Muscle layer of duodenum (tissue), 2 donors: ENCODE results near the gene ALLC.
"Not testable (repeated sequence)": the region's sequence is repeated elsewhere in the genome, so short reads cannot be mapped to it uniquely, and the experiment has no call there.

Source experiments
- H3K27ac ChIP-seq: one replicate; pipeline ENCODE4 v1.7.0; 2013; ENCODE audit warnings: mild to moderate bottlenecking, low read length
- H3K27me3 ChIP-seq: one replicate; pipeline ENCODE4 v1.7.0; 2013; ENCODE audit warnings: low read depth, mild to moderate bottlenecking, control low read depth, low read length
- H3K36me3 ChIP-seq, 2 donors: one replicate each; pipeline ENCODE4 v1.7.0; 2013; ENCODE audit warnings: low read length in 2 of 2, control low read depth in 1 of 2, mild to moderate bottlenecking in 1 of 2; ENCODE audit not compliant: insufficient read depth in 2 of 2, control insufficient read depth in 1 of 2
- H3K4me1 ChIP-seq, 2 donors: one replicate each; pipeline ENCODE4 v1.7.0; 2013; ENCODE audit warnings: low read length in 2 of 2, mild to moderate bottlenecking in 2 of 2, control low read depth in 1 of 2, moderate library complexity in 1 of 2; ENCODE audit not compliant: insufficient read depth in 2 of 2, control insufficient read depth in 1 of 2
- H3K4me3 ChIP-seq, 2 donors: one replicate each; pipeline ENCODE4 v1.7.0; 2013; ENCODE audit warnings: low read length in 2 of 2, low read depth in 1 of 2, mild to moderate bottlenecking in 1 of 2
- H3K9me3 ChIP-seq, 2 donors: one replicate each; pipeline ENCODE4 v1.7.0; 2013; ENCODE audit warnings: low read length in 2 of 2, control low read depth in 1 of 2, mild to moderate bottlenecking in 1 of 2; ENCODE audit not compliant: control insufficient read depth in 1 of 2
- donor health status: healthy.

ALLC gene

GRCh38 chr2:3657881-3658280, at the start of gene ALLC:
Gene ALLC (plus strand): TSS chr2:3658200. CDS start chr2:3671158, 12,958 bp downstream.
- no peak within 1 kb of the TSS for H3K27ac ChIP-seq
- H3K27me3 ChIP-seq, result no peaks in the 10 kb centered on the region
- no peak within 1 kb of the TSS for H3K4me3 ChIP-seq
- H3K9me3 ChIP-seq, result no peaks in the 10 kb centered on the region
- no peaks in the 10 kb centered on the region for H3K4me1 ChIP-seq
- no peaks in the 10 kb centered on the region for H3K36me3 ChIP-seq

GRCh38 chr2:3608373-3609278, 49.4 kb upstream of the ALLC start:
- H3K4me3 ChIP-seq, result no peak overlapping the region
- H3K9me3 ChIP-seq, result no peaks in the 10 kb centered on the region
- peaks cover 0 to 8% of the 10 kb centered on the region in 2 donors for H3K4me1 ChIP-seq
- H3K36me3 ChIP-seq, result no peaks in the 10 kb centered on the region
- no peak overlapping the region for H3K27ac ChIP-seq
- H3K27me3 ChIP-seq, result no peaks in the 10 kb centered on the region

- H3K27ac ChIP-seq, H3K4me3 ChIP-seq, H3K9me3 ChIP-seq, H3K4me1 ChIP-seq, H3K27me3 ChIP-seq, H3K36me3 ChIP-seq: not testable (repeated sequence)
Observed at GRCh38 chr2:3609279-3609673, 48.7 kb upstream of the ALLC start.

GRCh38 chr2:3610415-3610814, 47.6 kb upstream of the ALLC start:
- Histone ChIP-seq H3K36me3 (no peaks in the 10 kb centered on the region), H3K4me1 (peaks cover 0 to 4% of the 10 kb centered on the region in 2 donors), H3K27ac (no peak overlapping the region), H3K9me3 (no peaks in the 10 kb centered on the region), H3K27me3 (no peaks in the 10 kb centered on the region), H3K4me3 (no peak overlapping the region)

- no peak overlapping the region for H3K27ac ChIP-seq
Observed at GRCh38 chr2:3610881-3611505, 47.0 kb upstream of the ALLC start.

DNA sequence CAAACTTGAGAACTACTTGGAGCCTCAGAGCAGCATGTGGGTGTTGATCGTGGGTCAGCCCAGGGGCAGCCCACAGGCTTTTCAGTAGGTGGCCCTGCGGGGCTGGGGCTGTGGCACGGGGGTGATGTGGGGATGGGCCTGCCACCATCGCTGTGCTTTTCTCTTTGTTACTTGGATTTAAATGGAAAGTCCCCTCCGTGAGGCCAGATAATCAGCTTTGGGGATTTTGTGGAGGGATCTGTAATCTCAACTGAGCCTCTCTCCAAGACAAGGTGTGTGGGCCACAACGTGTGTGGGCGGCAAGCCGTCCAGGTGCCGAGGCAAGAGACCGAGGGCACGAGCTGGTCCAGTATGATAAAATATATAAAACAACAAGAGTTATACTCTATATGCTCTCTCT, 46.4 kb upstream of the ALLC start:
- no peak overlapping the region for H3K27ac ChIP-seq
- H3K4me1 ChIP-seq, result no peaks in the 10 kb centered on the region
- no peak overlapping the region for H3K4me3 ChIP-seq
- no peaks in the 10 kb centered on the region for H3K27me3 ChIP-seq
- no peaks in the 10 kb centered on the region for H3K36me3 ChIP-seq
- H3K9me3 ChIP-seq, result no peaks in the 10 kb centered on the region

More at GRCh38 chr2:3610881-3611505, 47.0 kb upstream of the ALLC start:
- no peaks in the 10 kb centered on the region for H3K9me3 ChIP-seq
- no peaks in the 10 kb centered on the region for H3K27me3 ChIP-seq
- no peaks in the 10 kb centered on the region for H3K36me3 ChIP-seq
- no peaks in the 10 kb centered on the region for H3K4me1 ChIP-seq
- H3K4me3 ChIP-seq, result no peak overlapping the region

DNA sequence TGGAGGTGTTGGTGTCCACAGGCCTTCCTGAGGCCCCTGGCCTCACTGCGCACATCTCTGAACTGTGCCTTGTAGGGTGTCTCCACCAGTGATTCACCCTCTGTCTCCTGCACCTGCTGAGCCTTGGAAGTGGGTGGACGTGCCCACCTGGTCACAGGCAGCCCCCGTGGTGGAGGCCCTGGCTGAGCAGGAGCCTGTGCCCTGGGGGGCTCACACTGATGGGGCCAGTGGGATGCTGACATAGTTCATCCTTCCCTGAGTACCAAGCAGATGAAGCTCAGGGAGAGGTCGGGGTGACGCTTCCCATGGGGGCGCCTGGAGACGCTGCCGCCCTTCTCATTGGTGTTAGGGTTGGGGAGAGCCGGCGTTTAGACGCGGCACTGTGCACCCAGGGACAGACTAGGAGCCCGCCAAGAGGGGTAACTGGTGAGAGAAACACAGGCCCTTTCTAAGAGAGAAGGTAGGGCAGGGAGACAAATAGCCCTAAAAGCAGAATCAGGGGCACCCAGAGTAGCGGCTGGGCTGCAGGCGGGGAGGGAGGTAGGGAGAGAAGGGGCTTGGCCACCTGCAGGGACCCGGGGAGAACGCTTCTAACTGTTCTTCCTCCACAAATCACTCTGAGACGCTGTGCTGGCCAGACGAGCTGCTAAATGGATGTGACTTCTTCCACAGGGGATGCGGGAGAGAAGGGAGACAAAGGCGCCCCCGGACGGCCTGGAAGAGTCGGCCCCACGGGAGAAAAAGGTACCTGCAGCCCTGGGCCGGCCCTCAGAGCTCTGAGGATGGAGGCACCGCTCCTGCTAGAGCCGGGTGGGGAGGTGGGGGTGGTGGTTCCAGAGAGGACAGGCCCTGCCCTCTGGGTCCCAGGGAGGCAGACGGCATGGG, 45.1 kb upstream of the ALLC start:
- no peaks in the 10 kb centered on the region for H3K4me1 ChIP-seq
- no peak overlapping the region for H3K4me3 ChIP-seq
- no peaks in the 10 kb centered on the region for H3K27me3 ChIP-seq
- H3K36me3 ChIP-seq, result no peaks in the 10 kb centered on the region
- H3K9me3 ChIP-seq, result no peaks in the 10 kb centered on the region
- no peak overlapping the region for H3K27ac ChIP-seq

DNA sequence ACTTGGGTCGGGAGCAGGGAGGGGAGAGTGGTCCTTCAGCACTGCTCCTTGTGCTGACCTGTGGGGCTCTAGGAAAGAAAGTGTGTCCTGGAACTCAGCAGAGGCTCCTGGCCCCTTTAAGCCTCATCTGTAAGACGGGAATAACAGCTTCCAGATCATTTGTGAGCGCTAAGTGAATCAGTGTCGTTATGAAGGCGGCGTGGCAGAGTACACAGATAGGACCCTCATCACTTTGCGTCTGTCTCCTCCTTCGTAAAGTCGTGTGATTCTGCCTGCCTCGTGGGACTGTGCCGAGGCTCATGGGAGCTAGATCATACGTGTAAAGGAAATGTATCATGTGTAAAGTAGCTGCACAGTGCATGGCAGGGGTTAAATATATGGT, 44.5 kb upstream of the ALLC start:
- Histone ChIP-seq H3K4me3 (no peak overlapping the region), H3K27ac (no peak overlapping the region), H3K27me3 (no peaks in the 10 kb centered on the region), H3K36me3 (no peaks in the 10 kb centered on the region), H3K4me1 (no peaks in the 10 kb centered on the region), H3K9me3 (no peaks in the 10 kb centered on the region)

- not testable (repeated sequence) for H3K4me3 ChIP-seq, H3K27me3 ChIP-seq, H3K27ac ChIP-seq, H3K4me1 ChIP-seq, H3K9me3 ChIP-seq, H3K36me3 ChIP-seq
Observed at GRCh38 chr2:3614743-3615142, 43.3 kb upstream of the ALLC start.

DNA sequence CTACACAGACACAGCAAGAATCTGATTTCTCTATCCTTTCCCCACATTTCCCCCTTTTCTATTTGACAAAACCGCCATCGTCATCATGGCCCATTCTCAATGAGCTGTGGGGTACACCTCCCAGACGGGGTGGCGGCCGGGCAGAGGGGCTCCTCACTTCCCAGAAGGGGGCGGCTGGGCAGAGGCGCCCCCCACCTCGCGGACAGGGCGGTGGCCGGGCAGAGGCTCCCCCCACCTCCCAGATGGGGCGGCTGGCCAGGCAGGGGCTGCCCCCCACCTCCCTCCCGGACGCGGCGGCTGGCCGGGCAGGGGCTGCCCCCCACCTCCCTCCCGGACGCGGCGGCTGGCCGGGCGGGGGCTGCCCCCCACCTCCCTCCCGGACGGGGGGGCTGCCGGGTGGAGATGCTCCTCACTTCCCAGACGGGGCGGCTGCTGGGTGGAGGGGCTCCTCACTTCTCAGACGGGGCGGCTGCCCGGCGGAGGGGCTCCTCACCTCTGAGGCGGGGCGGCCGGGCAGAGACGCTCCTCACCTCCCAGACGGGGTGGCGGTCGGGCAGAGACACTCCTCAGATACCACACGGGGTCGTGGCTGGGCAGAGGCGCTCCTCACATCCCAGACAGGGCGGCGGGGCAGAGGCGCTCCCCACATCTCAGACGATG, 42.3 kb upstream of the ALLC start:
- H3K27ac ChIP-seq, H3K36me3 ChIP-seq, H3K9me3 ChIP-seq, H3K4me1 ChIP-seq, H3K27me3 ChIP-seq, H3K4me3 ChIP-seq: not testable (repeated sequence)
